Measurements from ENCODE around the gene RTCB. TPM values are rescaled to one million over a fixed set of nuclear protein-coding genes. Genes with fewer than 3 reads are reported as not detected.

The RTCB gene
- total and polyA plus RNA-seq, 8 donors: 27.2 to 131 (median 62.2) TPM

- TF ChIP-seq EP300 (IDR thresholded peaks at IDR 0.05) (no peak), POLR2AphosphoS5 (IDR thresholded peaks at IDR 0.05) (no peak), CTCF (IDR thresholded peaks at IDR 0.05) (no peak), POLR2A (IDR thresholded peaks at IDR 0.05) (no peak)
- Histone ChIP-seq H3K36me3 (peaks cover 37 to 65% (median 64%) of the 10 kb centered on the region in 4 donors), H3K27ac (no peak overlapping the region), H3K4me1 (peaks cover 16 to 37% (median 29%) of the 10 kb centered on the region in 4 donors), H3K9me3 (no peaks in the 10 kb centered on the region), H3K27me3 (no peaks in the 10 kb centered on the region), H3K4me3 (no peak overlapping the region)
- WGBS, 5 donors: 84 to 93% (median 88%) methylated on average over 3 of the region's 3 CpGs
- peak in 1 of 2 donors; percentile 19 for DNase-seq
- intact Hi-C loops (cut with DNase I; ENCODE audit: low total_unique reads): no loop called here
Measured at GRCh38 chr22:32407312-32407711, 4.7 kb downstream of the RTCB start.

GRCh38 chr22:32404021-32404420, 8.0 kb downstream of the RTCB start:
- Histone ChIP-seq H3K4me1 (peaks cover 0 to 13% (median 5%) of the 10 kb centered on the region in 4 donors), H3K4me3 (no peak overlapping the region), H3K27ac (no peak overlapping the region), H3K27me3 (no peaks in the 10 kb centered on the region), H3K9me3 (no peaks in the 10 kb centered on the region), H3K36me3 (peaks cover 58 to 98% (median 97%) of the 10 kb centered on the region in 4 donors)
- intact Hi-C loops (cut with DNase I; ENCODE audit: low total_unique reads): no loop called here
- TF ChIP-seq CTCF (IDR thresholded peaks at IDR 0.05) (no peak), EP300 (IDR thresholded peaks at IDR 0.05) (no peak), POLR2A (IDR thresholded peaks at IDR 0.05) (no peak), POLR2AphosphoS5 (IDR thresholded peaks at IDR 0.05) (no peak)
- DNase-seq: no peak
- 82 to 93% (median 88%) methylated on average over 2 of the region's 2 CpGs for WGBS, 5 donors

GRCh38 chr22:32401486-32401885, 10.6 kb downstream of the RTCB start:
- no peak for DNase-seq
- Histone ChIP-seq H3K27me3 (no peaks in the 10 kb centered on the region), H3K36me3 (peaks cover 57 to 100% (median 100%) of the 10 kb centered on the region in 4 donors), H3K4me1 (no peaks in the 10 kb centered on the region), H3K4me3 (no peak overlapping the region), H3K27ac (no peak overlapping the region), H3K9me3 (no peaks in the 10 kb centered on the region)
- intact Hi-C loops (cut with DNase I; ENCODE audit: low total_unique reads): no loop called here
- 66 to 77% (median 76%) methylated on average over 4 of the region's 4 CpGs for WGBS, 5 donors
- TF ChIP-seq EP300 (IDR thresholded peaks at IDR 0.05): no peak
- TF ChIP-seq CTCF (IDR thresholded peaks at IDR 0.05): no peak
- TF ChIP-seq POLR2A (IDR thresholded peaks at IDR 0.05): no peak
- TF ChIP-seq POLR2AphosphoS5 (IDR thresholded peaks at IDR 0.05): no peak

- H3K4me1 ChIP-seq: no peaks in the 10 kb centered on the region
- H3K4me3 ChIP-seq: no peak overlapping the region
- peaks cover 82 to 100% (median 100%) of the 10 kb centered on the region in 4 donors for H3K36me3 ChIP-seq
- H3K27ac ChIP-seq: no peak overlapping the region
- WGBS, 5 donors: 72 to 85% (median 77%) methylated on average over 5 of the region's 5 CpGs
- H3K9me3 ChIP-seq: no peaks in the 10 kb centered on the region
- no peak for DNase-seq
- no peaks in the 10 kb centered on the region for H3K27me3 ChIP-seq
- intact Hi-C loops (cut with DNase I; ENCODE audit: low total_unique reads): no loop called here
- TF ChIP-seq EP300 (IDR thresholded peaks at IDR 0.05) (no peak), POLR2A (IDR thresholded peaks at IDR 0.05) (no peak), POLR2AphosphoS5 (IDR thresholded peaks at IDR 0.05) (no peak), CTCF (IDR thresholded peaks at IDR 0.05) (no peak)
Measured at GRCh38 chr22:32396746-32397145, 15.3 kb downstream of the RTCB start.

Data from stomach (tissue), 9 donors.